SK-N-SH (cell line): ENCODE data around the gene MAP7D2. TPM values are rescaled to one million over a fixed set of nuclear protein-coding genes. Genes with fewer than 3 reads are reported as not detected.

Experiments used
- CTCF ChIA-PET: fragments of 300-600, 350-600 bp; formaldehyde crosslinking; extraction: SDS; loops from one replicate; lab custom pipeline; 2021; lab: Yijun Ruan, JAX
- POLR2A ChIA-PET: fragments of 350-600 bp; sonication (Branson Sonifier 250); formaldehyde crosslinking; extraction: SDS; loops from one replicate; lab custom pipeline; 2020; ENCODE audit warnings: antibody characterized with exemption, inconsistent platforms; lab: Yijun Ruan, JAX
- DNase-seq: peaks from one replicate; pipeline ENCODE4 v3.0.0; 2012
- H2AFZ ChIP-seq: fragments of 200-600 bp; sonication (generic); 2 replicates; pipeline ENCODE4 v1.8.1; 2016; ENCODE audit warnings: antibody characterized with exemption, mild to moderate bottlenecking, low read depth
- H3F3A ChIP-seq: fragments of 200-600 bp; sonication (generic); replicated peaks from 2 replicates; pipeline ENCODE3; 2016; ENCODE audit warnings: antibody characterized with exemption, mild to moderate bottlenecking; ENCODE audit not compliant: insufficient read depth
- H3K27ac ChIP-seq, 2 experiments: fragments of 200-500 bp in 1 of 2; fragments of 200-600 bp in 1 of 2; sonication (Bioruptor generic) in 1 of 2; sonication (generic), shearing (Covaris generic) in 1 of 2; 2 replicates each; pipeline versions ENCODE4 v1.5.1 to v1.6.1; 2014 to 2016; ENCODE audit warnings: low read depth in 2 of 2, inconsistent platforms in 1 of 2, low read length in 1 of 2, mild to moderate bottlenecking in 1 of 2, mixed read lengths in 1 of 2
- H3K27me3 ChIP-seq: fragments of 200-600 bp; sonication (generic), shearing (Covaris generic); 2 replicates; pipeline ENCODE4 v1.6.1; 2016; ENCODE audit warnings: mixed run types; ENCODE audit not compliant: insufficient read depth
- H3K36me3 ChIP-seq, 2 experiments: fragments of 200-500 bp in 1 of 2; fragments of 200-600 bp in 1 of 2; sonication (Bioruptor generic) in 1 of 2; sonication (generic) in 1 of 2; replicated peaks in 1 of 2; 2 replicates each; pipeline versions ENCODE3 to v1.5.1; 2014 to 2016; ENCODE audit warnings: low read length in 1 of 2, mild to moderate bottlenecking in 1 of 2; ENCODE audit not compliant: insufficient read depth in 2 of 2, control insufficient read depth in 1 of 2
- H3K4me1 ChIP-seq, 2 experiments: fragments of 200-500 bp in 1 of 2; fragments of 200-600 bp in 1 of 2; sonication (Bioruptor generic) in 1 of 2; sonication (generic), shearing (Covaris generic) in 1 of 2; 2 replicates each; pipeline versions ENCODE4 v1.5.1 to v1.6.1; 2014 to 2016; ENCODE audit warnings: low read depth in 1 of 2, low read length in 1 of 2, mixed run types in 1 of 2; ENCODE audit not compliant: insufficient read depth in 2 of 2, control insufficient read depth in 1 of 2
- H3K4me2 ChIP-seq: fragments of 200-600 bp; sonication (generic), shearing (Covaris generic); 2 replicates; pipeline ENCODE4 v1.6.1; 2017; ENCODE audit warnings: mixed run types
- H3K4me3 ChIP-seq, 2 experiments: fragments of 200-500 bp in 1 of 2; fragments of 200-600 bp in 1 of 2; sonication (Bioruptor generic) in 1 of 2; sonication (generic), shearing (Covaris generic) in 1 of 2; 2 replicates each; pipeline versions ENCODE4 v1.5.1 to v1.8.1; 2014 to 2016; ENCODE audit warnings: low read depth in 2 of 2, inconsistent platforms in 1 of 2, low read length in 1 of 2, mild to moderate bottlenecking in 1 of 2, mixed read lengths in 1 of 2, moderate library complexity in 1 of 2
- H3K79me2 ChIP-seq: fragments of 200-600 bp; sonication (generic); 2 replicates; pipeline ENCODE4 v1.8.1; 2017; ENCODE audit warnings: mild to moderate bottlenecking; ENCODE audit not compliant: insufficient read depth
- H3K9ac ChIP-seq: fragments of 200-600 bp; sonication (generic); 2 replicates; pipeline ENCODE4 v1.6.1; 2017; ENCODE audit warnings: mixed run types
- H3K9me2 ChIP-seq: fragments of 200-600 bp; sonication (generic); 2 replicates; pipeline ENCODE4 v1.6.1; 2017; ENCODE audit warnings: mixed run types
- H3K9me3 ChIP-seq: fragments of 200-600 bp; sonication (generic); 2 replicates; pipeline ENCODE4 v1.6.1; 2017; ENCODE audit warnings: mixed run types, mild to moderate bottlenecking, moderate library complexity
- H4K20me1 ChIP-seq: fragments of 200-600 bp; sonication (generic); 2 replicates; pipeline ENCODE4 v1.6.1; 2017; ENCODE audit warnings: mild to moderate bottlenecking, mixed run types; ENCODE audit not compliant: insufficient read depth
- CTCF ChIP-seq: fragments of 200-600 bp; sonication (generic); IDR thresholded peaks from 2 replicates; pipeline ENCODE4 v1.6.1; 2017; ENCODE audit warnings: antibody characterized with exemption, mild to moderate bottlenecking, moderate library complexity
- EP300 ChIP-seq, 2 experiments: IDR thresholded peaks; 2 replicates each; pipeline versions ENCODE4 v1.4.0 to v1.6.1; 2012; ENCODE audit warnings: borderline replicate concordance in 1 of 2, low read depth in 1 of 2, low read length in 1 of 2
- FOXJ3 ChIP-seq: sonication (generic); formaldehyde crosslinking; IDR thresholded peaks from 2 replicates; pipeline ENCODE4 v1.5.1; 2020; ENCODE audit warnings: mild to moderate bottlenecking, missing genetic modification reagents
- FOXM1 ChIP-seq: IDR thresholded peaks from 2 replicates; pipeline ENCODE4 v1.4.0; 2012; ENCODE audit warnings: low read depth, mild to moderate bottlenecking
- JUND ChIP-seq: IDR thresholded peaks from 2 replicates; pipeline ENCODE4 v1.4.0; 2012
- MEF2A ChIP-seq: IDR thresholded peaks from 2 replicates; pipeline ENCODE4 v1.4.0; 2012; ENCODE audit warnings: low read depth, borderline replicate concordance
- NFIC ChIP-seq: IDR thresholded peaks from 2 replicates; pipeline ENCODE4 v1.4.0; 2012; ENCODE audit warnings: borderline replicate concordance
- NRF1 ChIP-seq: IDR thresholded peaks from 2 replicates; pipeline ENCODE4 v1.6.1; 2012; ENCODE audit warnings: low read depth, mild to moderate bottlenecking, low read length
- PBX3 ChIP-seq: IDR thresholded peaks from 2 replicates; pipeline ENCODE4; 2012
- POLR2AphosphoS5 ChIP-seq: IDR thresholded peaks from 2 replicates; pipeline ENCODE4 v1.6.1; 2012; ENCODE audit warnings: low read depth, low read length
- RAD21 ChIP-seq: IDR thresholded peaks from 2 replicates; pipeline ENCODE4 v1.6.1; 2012; ENCODE audit warnings: mild to moderate bottlenecking, low read length
- RFX5 ChIP-seq: IDR thresholded peaks from 2 replicates; pipeline ENCODE4 v1.6.1; 2012; ENCODE audit warnings: mild to moderate bottlenecking, improper control_type of control experiment, low read length
- SIN3A ChIP-seq: IDR thresholded peaks from 2 replicates; pipeline ENCODE4 v1.6.1; 2012; ENCODE audit warnings: low read depth, mild to moderate bottlenecking, low read length, moderate library complexity, borderline replicate concordance
- SMC3 ChIP-seq: IDR thresholded peaks from 2 replicates; pipeline ENCODE4 v1.6.1; 2012; ENCODE audit warnings: low read depth, low read length, improper control_type of control experiment
- TAF1 ChIP-seq: IDR thresholded peaks from 2 replicates; pipeline ENCODE4 v1.6.1; 2012; ENCODE audit warnings: low read depth, mild to moderate bottlenecking, low read length, moderate library complexity, borderline replicate concordance
- USF2 ChIP-seq: fragments of 150-350 bp; IDR thresholded peaks from 2 replicates; pipeline ENCODE4 v1.6.1; 2017; ENCODE audit warnings: antibody characterized with exemption, low read length, low read depth, borderline replicate concordance
- YY1 ChIP-seq: IDR thresholded peaks from 2 replicates; pipeline ENCODE4 v1.4.0; 2012; ENCODE audit warnings: low read depth, mild to moderate bottlenecking
- WGBS: methylation state at CpG from one replicate; pipeline ENCODE4 v1.1.6; 2017; ENCODE audit warnings: low lambda C conversion rate; 5-methylcytosine and 5-hydroxymethylcytosine counted together
- polyA plus RNA-seq, 3 experiments: library from polyadenylated mRNA; depleted of rRNA; stranded (reverse); fragments of >200 nt; gene quantifications; 2 replicates each; pipeline ENCODE4 v1.2.3, GENCODE V29; 2012

The MAP7D2 gene
- polyA plus RNA-seq, 1 of the 3 experiments (the other 2 are of a cell fraction) = 2.7 TPM

GRCh38 chrX:20132666-20133065 lies 16.0 kb upstream of the MAP7D2 start:
- WGBS = 100% methylated on average over 1 of the region's 1 CpG

More at GRCh38 chrX:20132666-20133065, 16.0 kb upstream of the MAP7D2 start:
- H3K27me3 ChIP-seq = no peaks in the 10 kb centered on the region
- no peaks in the 10 kb centered on the region for H3K9me2 ChIP-seq
- TF ChIP-seq RAD21 = no peak
- TF ChIP-seq PBX3 = no peak
- no peak for TF ChIP-seq FOXJ3
- no peak for TF ChIP-seq EP300 (IDR thresholded peaks at IDR 0.05; ENCODE audit: borderline replicate concordance in 1 of 2, low read depth in 1 of 2, low read length in 1 of 2)
- no peak for TF ChIP-seq TAF1
- TF ChIP-seq SIN3A = no peak
- TF ChIP-seq USF2 = no peak
- TF ChIP-seq SMC3 = no peak
- TF ChIP-seq RFX5 = no peak
- no peak for TF ChIP-seq CTCF
- no peak for TF ChIP-seq POLR2AphosphoS5
- no peak for TF ChIP-seq MEF2A
- TF ChIP-seq YY1 = no peak
- TF ChIP-seq FOXM1 = no peak
- TF ChIP-seq NFIC = no peak
- TF ChIP-seq NRF1 = no peak
- no peak for TF ChIP-seq JUND
- TF ChIP-seq, all 33 proteins: peak for 0
- Histone ChIP-seq H3K4me3 (no peak overlapping the region), H3K79me2 (peaks cover 37% of the 10 kb centered on the region), H3K4me2 (no peak overlapping the region), H3F3A (peaks cover 54% of the 10 kb centered on the region), H3K9me3 (no peaks in the 10 kb centered on the region), H2AFZ (no peak overlapping the region), H3K4me1 (no peaks in the 10 kb centered on the region), H3K36me3 (peaks cover 74 to 87% of the 10 kb centered on the region in 2 experiments), H3K27ac (no peak overlapping the region), H3K9ac (no peak overlapping the region), H4K20me1 (peaks cover 19% of the 10 kb centered on the region)
- POLR2A ChIA-PET = no interaction called here
- DNase-seq = no peak
- CTCF ChIA-PET = interaction anchor here (1.1 kb wide), 1 partner anchor 228 kb away, joined by 3 read pairs; no protein-coding TSS in a partner anchor
